Stimulated activated CD4-positive, alpha-beta T cell treated with anti-CD3 and anti-CD28 coated beads, Interleukin-15, amount 100 ng/mL, for 1 hour (primary cell): ENCODE results near the gene PPP1R16B.

Experiments used
- DNase-seq, 2 donors: peaks; one replicate each; pipeline ENCODE4 v3.0.0-alpha.2; 2020; ENCODE audit warnings: low read depth in 1 of 2, low spot score in 1 of 2

Gene PPP1R16B

DNA sequence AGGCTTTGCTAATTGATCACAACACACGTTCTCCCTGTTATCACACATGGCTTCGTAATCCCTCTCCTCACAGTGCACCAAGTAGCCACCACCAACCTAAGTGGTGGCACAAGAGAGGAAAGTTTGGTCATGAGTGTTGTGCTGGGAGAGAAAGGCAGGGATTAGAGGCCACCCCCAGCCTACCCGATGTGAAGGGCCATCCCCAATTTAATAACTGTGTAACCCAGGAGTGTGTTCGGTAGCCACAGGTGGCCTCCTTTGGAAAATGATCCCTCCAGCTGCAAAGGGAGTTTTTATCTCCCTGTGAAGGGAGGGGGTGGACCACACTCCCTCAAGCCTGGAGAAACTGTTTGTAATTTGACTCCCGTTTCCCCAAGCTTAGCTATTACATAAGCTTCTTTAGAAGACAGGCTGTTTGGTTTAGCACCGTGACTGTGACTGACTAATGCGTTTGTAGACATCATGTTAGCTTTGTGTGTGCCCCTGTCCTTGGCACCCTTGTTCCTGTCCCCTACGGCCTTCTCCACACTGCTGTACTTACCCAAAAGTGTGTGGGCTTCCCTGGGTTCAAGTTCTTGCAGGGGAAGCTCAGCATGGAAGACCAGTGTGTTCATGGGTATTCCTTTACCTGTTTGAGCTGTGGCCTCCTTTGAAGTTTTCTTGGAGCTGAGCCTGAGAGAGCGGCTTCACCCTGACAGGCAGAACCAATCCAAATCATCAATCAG is 20.6 kb downstream of the PPP1R16B start:
- no peak for DNase-seq

DNA sequence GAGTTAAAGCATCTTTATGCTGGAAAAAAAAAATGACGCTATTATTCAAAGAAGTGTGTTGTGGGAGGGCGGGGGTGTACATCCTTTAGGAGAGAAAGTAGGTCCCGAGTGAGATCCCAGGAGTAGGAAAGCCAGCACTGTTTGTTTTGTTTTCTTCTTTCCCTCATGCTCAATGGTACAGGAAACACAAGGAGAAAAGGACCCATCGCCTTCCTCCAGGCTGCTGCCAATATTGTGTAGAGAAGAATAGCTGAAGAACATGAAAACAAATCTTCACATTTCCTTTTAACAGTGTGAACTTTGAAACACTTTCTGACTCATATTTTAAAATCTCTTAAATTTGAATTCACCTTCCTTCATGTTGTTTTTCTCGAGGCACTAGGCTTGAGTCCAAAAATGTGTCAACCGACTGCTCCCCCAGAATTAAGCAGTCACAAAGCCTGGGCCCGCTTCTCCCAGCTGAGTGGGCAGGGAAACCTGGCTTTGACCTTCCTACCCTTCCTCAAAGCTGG is 22.3 kb downstream of the PPP1R16B start:
- no peak for DNase-seq

DNA sequence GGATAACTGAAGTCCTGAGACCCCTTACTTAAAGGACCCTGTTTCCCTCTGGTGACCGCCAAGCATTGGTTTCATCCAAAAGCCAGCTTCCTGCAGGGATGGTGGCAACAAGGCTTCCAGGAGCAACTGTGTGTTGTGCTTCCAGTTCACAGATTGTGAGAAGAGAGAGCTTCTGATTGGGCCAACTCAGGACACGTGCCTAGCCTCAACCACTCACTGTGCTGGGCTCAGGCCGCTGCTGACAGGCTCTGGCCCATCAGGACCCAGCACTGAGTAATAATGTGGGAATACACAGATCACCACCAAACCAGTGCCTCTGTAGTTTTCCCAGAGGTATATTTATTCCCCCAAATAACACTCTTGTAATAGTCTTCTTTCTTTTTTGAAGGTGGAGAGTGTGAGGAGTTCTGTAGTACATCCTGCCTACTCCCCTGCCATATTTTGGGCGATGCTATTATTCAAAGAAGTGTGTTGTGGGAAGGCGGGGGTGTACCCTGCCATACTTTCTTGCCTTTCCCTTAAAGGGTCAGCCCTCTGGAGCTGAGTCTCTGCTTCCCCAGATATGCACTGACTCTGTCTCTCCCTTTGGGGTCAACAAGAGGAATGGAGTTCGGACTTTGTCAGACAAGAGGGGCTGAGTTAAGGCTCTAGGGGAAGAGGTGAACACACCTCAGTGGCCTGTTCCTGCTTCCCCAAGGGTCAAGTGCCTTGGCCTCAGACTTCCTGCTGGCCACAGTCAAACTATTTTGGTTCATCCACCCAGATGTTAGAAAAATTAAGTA is 23.2 kb downstream of the PPP1R16B start:
- no peak for DNase-seq

DNA sequence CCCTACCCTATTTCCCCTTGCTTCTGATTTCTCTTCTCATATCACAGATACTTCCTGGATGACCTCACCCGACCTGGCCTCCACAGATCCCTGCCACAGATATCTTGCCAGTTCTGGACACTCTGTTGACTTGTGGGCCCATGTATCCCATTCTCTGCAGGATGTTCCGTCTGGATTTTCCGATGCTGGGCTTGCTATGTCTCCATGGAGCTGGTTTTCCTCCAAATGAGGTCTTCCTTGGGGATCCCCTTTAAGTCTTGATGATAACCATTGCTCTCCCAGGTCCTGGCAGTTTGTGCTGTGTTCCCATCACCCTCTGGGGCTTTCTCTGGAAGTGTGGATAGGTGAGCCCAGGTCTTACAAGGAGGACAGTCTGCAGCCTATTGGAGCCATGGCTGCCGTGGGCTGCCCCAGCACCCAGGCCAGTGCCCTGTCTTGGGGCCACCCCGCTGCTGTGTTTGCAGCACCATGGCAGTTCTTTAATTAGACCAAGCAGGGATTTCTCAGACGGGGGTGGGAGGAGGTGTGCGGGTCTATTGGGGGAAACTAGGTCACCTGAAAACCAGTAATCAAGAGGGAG is 23.9 kb downstream of the PPP1R16B start:
- no peak for DNase-seq

DNA sequence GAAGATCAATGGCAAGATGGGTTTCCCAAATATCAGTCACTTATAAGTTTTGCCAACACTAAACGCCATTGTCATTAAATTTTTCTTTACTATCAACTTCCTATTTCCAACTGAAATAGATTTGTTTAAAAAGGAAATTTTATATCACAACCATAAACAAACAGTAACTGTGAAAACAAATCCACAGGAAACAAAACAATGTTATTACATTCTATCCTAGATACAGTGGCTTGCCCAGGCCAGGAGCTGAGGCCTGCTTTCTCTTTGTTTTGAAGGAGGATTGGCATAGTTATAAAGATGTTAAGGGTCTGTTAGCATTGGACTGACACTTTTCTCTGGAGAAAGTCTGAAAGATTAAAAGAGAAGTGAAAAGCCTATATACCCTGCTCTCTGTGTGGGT is 24.9 kb downstream of the PPP1R16B start:
- DNase-seq: no peak

DNA sequence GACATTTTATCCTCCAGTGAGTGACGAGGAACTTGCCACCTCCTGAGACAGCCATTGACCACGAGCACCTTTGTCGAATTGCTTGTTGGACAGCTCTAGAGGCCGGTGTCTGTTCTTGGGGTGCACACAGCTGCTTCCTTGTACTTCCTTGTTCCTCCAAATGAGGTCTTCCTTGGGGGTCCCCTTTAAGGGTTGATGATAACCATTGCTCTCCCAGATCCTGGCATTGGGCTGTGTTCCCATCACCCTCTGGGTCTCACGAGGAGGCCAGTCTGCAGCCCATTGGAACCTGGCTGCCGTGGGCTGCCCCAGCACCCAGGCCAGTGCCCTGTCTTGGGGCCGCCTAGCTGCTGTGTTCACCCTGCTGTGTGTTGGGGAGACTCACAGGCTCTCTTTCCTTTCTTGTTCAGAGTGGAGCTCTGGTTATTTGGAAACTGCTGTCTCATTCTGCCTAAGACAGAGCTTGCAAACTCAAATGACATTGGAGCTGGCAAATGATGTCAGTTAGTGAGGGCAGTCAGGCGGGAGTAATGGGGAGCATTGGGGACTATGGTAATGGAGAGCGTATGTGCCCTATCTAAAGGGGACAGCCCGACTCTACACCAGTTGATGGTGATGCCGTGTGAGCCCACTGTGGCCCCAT is 25.7 kb downstream of the PPP1R16B start:
- no peak for DNase-seq

DNA sequence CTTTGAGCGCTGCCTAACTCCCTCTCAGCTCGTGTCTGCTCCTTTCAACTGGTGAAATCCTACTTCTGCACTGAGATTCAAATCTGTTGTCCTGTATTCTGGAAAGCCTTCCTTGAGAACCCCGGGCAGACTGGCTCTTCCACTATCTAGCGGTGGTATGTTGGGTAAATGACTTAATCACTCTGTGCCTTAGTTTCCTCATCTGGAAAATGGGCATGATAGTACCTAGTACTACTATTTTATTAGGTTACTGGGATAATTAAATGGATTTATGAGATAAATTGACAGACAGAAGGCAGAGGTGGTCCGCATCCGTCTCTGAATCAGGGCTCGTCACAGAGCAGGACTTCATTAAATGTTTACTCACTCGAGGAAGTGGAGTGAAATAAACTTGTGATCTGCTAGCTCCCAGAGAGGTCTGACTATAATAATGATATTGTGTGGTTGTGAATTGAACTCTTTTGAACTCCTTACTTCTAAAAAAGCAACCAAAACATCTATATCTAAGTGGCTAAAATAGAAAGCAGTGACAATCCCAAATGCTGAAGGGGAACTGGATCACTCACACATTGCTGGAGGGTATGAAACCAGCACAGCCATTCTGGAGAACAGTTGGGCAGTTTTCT is 26.6 kb downstream of the PPP1R16B start:
- no peak for DNase-seq

DNA sequence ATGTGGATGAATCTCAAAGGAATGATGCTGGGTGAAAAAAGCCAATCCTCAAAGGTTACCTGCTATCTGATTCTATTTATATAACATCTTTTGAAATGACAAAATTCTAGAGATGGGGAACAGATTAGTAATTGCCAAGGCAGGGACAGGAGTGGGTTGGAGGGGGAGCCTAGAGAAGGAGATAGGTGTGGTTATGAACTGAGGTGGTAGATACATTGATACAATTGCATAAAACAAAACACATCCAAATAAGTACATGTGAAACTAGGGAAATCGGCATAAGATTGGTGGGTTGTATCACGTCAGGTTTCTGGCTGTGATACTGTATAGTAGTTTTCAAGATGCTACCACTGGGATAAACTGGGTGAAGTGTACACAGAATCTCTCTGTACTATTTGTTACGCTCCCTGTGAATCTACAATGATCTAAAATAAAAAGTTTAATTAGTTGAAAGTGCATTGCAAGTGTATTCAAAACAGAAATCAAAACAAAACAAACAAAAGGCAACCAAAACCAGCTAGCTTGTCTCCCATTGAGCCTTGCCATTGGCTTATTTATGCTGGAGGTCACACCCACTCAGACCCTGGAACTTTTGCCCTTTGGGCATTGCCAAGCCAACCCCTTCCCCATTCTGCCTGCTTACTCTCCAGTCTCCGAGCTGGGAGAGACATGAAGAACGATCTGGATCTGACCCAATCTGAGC is 27.8 kb downstream of the PPP1R16B start:
- DNase-seq: no peak

DNA sequence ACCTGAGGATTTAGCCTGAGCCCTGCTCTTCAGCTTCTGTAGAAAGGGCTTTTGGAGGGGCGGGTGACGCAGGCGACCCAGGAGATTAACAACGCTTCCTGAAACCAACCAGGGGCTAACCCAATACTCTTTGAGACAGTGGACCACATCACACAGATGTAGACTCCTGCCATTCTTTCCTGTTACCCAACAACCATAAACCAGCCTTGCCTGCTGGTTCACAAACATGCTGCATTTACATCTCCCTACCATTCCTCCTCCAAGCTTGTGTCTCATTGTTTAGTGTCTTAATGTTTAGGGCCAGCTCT is 28.3 kb downstream of the PPP1R16B start:
- DNase-seq: no peak

DNA sequence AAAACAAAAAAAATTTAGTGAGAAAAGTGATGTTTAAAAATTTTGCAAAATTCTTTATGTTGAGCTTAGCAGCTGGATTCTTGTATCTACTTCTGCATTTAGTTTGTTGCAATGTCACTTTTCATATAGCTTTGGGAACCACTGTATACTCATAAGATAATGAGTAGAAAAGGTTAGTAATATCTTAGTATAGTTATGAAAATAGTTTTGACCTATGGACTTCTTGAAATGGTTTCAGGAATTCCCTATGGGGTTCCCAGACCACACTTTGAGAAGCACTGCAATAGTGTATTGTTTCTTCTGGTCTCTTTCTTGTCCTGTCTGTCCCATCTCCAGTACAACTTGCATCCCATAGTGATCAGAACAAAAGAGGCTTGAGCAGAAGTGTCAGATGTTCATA is 29.4 kb downstream of the PPP1R16B start:
- no peak for DNase-seq

DNA sequence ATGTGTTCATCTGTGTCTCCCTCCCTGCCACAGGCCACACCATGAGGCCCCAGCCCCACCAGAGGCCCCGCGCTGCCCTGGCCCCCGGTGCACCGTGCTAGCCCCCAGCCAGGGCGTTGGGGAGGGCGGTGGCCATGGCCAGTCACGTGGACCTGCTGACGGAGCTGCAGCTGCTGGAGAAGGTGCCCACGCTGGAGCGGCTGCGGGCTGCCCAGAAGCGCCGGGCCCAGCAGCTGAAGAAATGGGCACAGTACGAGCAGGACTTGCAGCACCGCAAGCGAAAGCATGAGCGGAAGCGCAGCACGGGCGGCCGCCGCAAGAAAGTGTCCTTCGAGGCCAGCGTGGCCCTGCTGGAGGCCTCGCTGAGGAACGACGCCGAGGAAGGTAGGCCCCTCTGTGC is 30.3 kb downstream of the PPP1R16B start:
- DNase-seq: no peak

DNA sequence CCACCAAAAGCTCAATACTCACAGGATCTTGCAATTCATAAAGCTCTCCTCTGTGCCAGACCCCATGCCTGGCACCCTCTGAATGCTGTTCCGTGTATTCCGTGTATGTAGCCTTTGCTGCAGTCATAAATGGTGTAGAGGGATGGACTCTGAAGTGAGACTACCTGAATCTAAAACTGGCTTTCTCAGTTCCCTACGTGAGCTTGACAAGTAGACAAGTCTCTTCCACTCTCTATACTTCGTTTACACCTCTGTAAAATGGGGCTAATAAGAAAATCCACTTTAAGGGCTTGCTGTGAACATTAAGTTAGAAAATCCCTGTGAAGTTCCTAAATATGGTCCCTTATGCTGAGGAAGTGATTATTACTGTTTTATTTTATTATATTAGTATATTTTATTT is 31.5 kb downstream of the PPP1R16B start:
- DNase-seq: no peak

DNA sequence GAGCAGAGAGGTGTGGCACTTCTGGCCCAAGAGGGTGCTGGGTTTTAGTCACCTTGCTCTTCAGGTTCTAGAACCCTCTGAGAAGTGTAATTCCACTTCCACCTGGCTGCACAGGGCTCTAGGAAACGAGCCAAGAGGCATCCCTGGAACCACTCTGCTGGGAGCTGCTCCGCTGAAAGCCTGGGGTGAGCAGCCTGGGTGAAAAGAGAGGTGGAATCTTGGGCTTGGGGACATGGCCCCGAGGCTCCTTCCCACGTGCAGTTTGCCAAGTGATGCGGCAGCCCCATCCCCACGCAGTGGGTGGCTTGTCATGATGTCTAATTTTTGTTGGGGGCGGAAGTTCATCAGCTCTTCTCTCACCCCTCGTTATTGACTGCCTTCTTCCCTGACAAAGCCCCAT is 32.8 kb downstream of the PPP1R16B start:
- no peak for DNase-seq

DNA sequence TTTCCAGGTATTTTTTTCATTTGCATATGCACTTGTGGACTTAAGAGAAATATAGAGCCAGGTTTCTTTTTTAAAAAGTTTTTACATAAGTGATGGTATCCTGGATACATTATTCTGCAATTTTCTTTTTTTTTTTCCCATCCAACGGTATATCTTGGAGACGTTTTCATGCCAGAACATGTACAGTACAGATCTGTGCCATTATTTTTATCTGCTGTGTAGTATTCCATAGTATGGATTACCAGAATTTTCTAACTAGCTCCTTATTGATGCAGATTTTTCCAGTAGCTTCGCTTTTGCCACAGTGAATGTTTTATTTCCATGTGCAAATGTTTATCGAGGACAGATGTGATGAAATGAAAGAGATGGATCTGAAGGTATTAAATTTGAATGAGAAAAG is 34.1 kb downstream of the PPP1R16B start:
- DNase-seq: no peak

DNA sequence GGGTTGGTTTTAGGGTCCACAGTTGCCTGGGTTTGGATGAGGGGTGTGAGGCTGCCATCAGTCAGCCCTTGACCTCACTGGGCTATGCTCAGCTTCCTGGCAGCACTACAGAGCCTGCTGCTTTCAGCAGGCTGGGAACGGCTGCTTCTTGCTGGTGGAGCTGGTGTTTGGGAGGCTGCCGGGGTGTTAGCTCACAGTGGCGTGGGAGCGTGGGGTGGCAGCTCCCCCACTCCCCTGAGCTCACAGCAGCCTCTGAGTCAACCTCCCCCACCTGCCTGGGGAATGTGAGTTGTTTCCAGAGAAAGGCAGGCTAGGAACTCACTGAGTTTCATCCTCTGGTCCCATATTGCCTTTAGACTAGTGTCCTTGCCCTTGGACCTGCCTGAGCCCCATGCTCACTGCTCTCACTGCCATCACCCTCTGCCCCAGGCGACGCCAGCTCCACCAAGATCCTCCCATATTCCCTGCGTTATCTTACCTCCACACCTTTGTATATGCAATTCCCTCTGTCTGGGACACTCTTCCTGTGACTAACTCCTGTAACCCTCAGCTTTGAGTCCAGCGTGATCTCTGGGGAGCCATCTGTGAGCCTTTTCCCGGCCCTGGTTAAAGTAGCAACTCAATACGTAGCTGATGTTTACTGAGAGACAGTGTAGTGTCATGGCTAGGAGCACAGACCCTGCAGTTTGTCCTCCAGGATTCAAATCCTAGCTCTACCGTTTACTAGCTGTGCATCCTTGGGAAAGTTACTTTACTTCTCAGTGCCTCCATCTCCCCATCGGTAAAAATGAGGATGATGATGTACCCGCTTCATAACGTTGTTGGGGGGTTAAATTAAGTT is 34.8 kb downstream of the PPP1R16B start:
- DNase-seq: peak in 1 of 2 donors; percentile 24

DNA sequence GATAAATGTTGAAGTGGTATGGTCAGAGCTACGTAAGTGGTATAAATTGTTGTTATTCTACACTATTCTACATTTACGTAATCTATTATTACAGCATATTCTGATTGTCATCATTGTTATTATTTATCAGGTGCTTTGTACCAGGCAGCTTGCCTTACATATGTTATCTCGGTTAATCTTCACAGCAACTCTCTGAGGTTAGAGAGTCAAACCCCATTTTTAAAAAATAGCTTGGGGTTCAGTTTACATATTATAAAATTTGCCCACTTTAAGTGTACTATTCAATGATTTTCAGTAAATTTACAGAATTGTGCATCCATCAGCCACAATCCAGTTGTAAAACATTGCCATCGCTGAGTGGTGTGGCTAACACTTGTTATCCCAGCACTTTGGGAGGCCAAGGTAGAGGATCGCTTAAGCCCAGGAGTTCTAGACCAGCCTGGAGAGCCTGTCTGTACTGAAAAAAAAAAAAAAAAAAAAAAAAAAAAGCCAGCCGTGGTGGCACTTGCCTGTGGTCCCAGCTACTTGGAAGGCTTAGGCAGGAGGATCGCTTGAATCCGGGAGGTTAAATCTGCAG is 35.5 kb downstream of the PPP1R16B start:
- DNase-seq: no peak

DNA sequence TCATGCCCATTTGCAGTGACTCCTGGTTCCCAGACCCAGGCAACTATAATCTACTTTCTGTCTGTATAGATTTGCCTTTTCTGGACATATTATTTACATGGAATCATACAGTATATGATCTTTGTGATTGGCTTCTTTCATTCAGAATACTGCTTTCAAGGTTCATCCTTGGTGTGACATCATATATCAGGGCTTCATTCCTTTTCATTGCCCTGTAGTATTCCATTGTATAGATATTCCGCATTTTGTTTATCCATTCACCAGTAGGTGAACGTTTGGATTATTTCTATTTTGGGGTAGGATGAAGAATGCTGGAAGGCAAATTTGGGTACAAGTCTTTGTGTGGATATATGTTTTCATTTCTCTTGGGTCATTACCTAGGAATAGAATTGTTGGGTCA is 36.1 kb downstream of the PPP1R16B start:
- no peak for DNase-seq

DNA sequence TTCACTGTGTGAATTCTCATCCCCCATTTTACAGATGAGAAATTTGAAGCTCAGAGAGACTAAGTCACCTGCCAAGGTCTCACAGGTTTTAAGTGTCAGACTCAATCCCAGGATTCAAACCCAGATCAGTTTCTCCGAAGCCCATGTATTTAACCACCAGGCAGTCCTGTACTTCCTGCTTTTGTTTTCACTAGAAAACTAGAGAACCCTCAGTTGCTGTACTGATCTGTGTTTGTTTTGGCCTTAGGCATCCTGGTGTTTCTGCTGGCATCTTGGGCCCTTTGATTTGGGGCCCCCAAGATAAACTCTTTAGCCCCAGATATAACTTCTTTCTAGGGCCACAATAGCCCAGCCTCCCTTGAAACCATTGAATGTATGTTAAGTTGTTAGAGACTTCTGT is 36.5 kb downstream of the PPP1R16B start:
- DNase-seq: no peak

DNA sequence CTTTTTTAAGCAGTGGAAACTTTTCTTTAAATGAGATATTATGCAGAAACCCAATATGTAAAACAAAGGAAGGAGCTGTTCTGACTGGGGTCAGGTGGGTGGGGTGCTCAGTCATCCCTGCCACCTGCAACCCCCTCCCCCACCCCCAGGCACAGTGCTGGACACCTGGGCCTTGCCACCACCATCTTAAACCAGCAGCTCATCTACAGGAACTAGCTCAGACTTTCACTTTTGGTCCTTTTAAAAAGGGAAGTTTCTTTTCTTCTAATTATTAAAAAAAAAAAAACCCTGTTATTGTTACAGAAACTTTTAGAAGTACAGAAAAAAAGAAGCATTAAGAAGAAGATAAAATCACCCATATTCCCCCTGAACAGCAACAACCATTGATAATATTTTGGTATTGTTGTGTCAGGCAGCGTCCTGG is 37.1 kb downstream of the PPP1R16B start:
- DNase-seq: peak in 1 of 2 donors; percentile 61

DNA sequence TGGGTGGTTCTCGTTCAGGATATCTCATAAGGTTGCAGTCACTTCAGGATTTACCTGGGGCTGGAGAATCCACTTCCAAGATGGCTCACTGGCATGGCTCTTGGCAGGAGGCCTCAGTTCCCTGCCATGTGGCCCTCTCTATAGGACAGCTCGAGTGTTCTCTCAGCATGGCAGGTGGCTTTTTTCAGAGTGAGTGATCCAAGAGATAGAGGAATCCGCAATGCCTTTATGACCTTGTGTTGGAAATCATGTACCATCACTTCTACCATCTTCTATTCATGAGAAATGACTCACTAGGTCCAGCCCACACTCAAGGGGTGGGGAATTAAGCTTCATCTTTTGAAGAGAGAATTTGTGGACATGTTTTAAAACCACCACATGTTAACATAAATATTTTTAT is 37.8 kb downstream of the PPP1R16B start:
- DNase-seq: no peak
